Measurements from ENCODE around the gene FAM204A. TPM values are rescaled to one million over a fixed set of nuclear protein-coding genes. Genes with fewer than 3 reads are reported as not detected.

FAM204A gene
- total RNA-seq, 3 donors from 2014 or later (not counting 1 experiment from before 2014, with no cell fraction given) = 69.2 to 73.2 (median 72.7) TPM

- no peaks in the 10 kb centered on the region for H3K4me1 Mint-ChIP-seq
- TF ChIP-seq CTCF (IDR thresholded peaks at IDR 0.05) = no peak
- 94% methylated on average over 3 of the region's 3 CpGs for WGBS (ENCODE audit: insufficient coverage)
- H3K4me3 Mint-ChIP-seq = no peak overlapping the region
- no peaks in the 10 kb centered on the region for H3K36me3 Mint-ChIP-seq
- intact Hi-C loops (cut with micrococcal nuclease) = no loop called here
- H3K27me3 Mint-ChIP-seq (ENCODE audit: low read depth in 2 of 2) = peaks cover 37 to 67% of the 10 kb centered on the region in 2 donors
- H3K9me3 Mint-ChIP-seq = no peaks in the 10 kb centered on the region
- H3K4me1 ChIP-seq (ENCODE audit: control insufficient read depth, insufficient read depth, low read length) = no peaks in the 10 kb centered on the region
- no peak overlapping the region for H3K27ac Mint-ChIP-seq
- DNase-seq = no peak
- no peaks in the 10 kb centered on the region for H3K27me3 ChIP-seq (ENCODE audit: control insufficient read depth, insufficient read depth, low read length)
- no peak for ATAC-seq
- H3K4me3 ChIP-seq (ENCODE audit: low read length) = no peak overlapping the region
- H3K27ac ChIP-seq (ENCODE audit: low read length) = no peak overlapping the region
- H3K36me3 ChIP-seq (ENCODE audit: control insufficient read depth, insufficient read depth, low read length) = no peaks in the 10 kb centered on the region
- H3K9me3 ChIP-seq (ENCODE audit: control insufficient read depth, insufficient read depth, low read length) = no peaks in the 10 kb centered on the region
Observed at GRCh38 chr10:118262538-118262937, 79.6 kb downstream of the FAM204A start.

- intact Hi-C loops (cut with micrococcal nuclease) = no loop called here
- Histone ChIP-seq H3K4me3 (ENCODE audit: low read length) (no peak overlapping the region), H3K27ac (ENCODE audit: low read length) (no peak overlapping the region), H3K9me3 (ENCODE audit: control insufficient read depth, insufficient read depth, low read length) (no peaks in the 10 kb centered on the region), H3K36me3 (ENCODE audit: control insufficient read depth, insufficient read depth, low read length) (no peaks in the 10 kb centered on the region), H3K27me3 (ENCODE audit: control insufficient read depth, insufficient read depth, low read length) (peaks cover 2% of the 10 kb centered on the region), H3K4me1 (ENCODE audit: control insufficient read depth, insufficient read depth, low read length) (no peaks in the 10 kb centered on the region)
- H3K4me1 Mint-ChIP-seq = no peaks in the 10 kb centered on the region
- ATAC-seq (no peak), DNase-seq (peak in 1 of 2 donors; percentile 23)
- H3K4me3 Mint-ChIP-seq = no peak overlapping the region
- no peaks in the 10 kb centered on the region for H3K9me3 Mint-ChIP-seq
- WGBS (ENCODE audit: insufficient coverage) = 24% methylated on average over 3 of the region's 4 CpGs
- no peak for TF ChIP-seq CTCF (IDR thresholded peaks at IDR 0.05)
- H3K27me3 Mint-ChIP-seq (ENCODE audit: low read depth in 2 of 2) = peaks cover 38 to 84% of the 10 kb centered on the region in 2 donors
- H3K36me3 Mint-ChIP-seq = no peaks in the 10 kb centered on the region
- H3K27ac Mint-ChIP-seq = no peak overlapping the region
Observed at GRCh38 chr10:118259288-118259906, 82.7 kb downstream of the FAM204A start.

- peaks cover 33 to 73% of the 10 kb centered on the region in 2 donors for H3K27me3 Mint-ChIP-seq (ENCODE audit: low read depth in 2 of 2)
- no peaks in the 10 kb centered on the region for H3K36me3 Mint-ChIP-seq
- no peak overlapping the region for H3K4me3 ChIP-seq (ENCODE audit: low read length)
- H3K9me3 Mint-ChIP-seq = no peaks in the 10 kb centered on the region
- H3K9me3 ChIP-seq (ENCODE audit: control insufficient read depth, insufficient read depth, low read length) = no peaks in the 10 kb centered on the region
- H3K4me1 ChIP-seq (ENCODE audit: control insufficient read depth, insufficient read depth, low read length) = no peaks in the 10 kb centered on the region
- peaks cover 2% of the 10 kb centered on the region for H3K27me3 ChIP-seq (ENCODE audit: control insufficient read depth, insufficient read depth, low read length)
- ATAC-seq = no peak
- H3K27ac ChIP-seq (ENCODE audit: low read length) = no peak overlapping the region
- H3K27ac Mint-ChIP-seq = no peak overlapping the region
- no peak for DNase-seq
- WGBS (ENCODE audit: insufficient coverage) = 0% methylated on average over 1 of the region's 3 CpGs
- H3K4me1 Mint-ChIP-seq = no peaks in the 10 kb centered on the region
- TF ChIP-seq CTCF (IDR thresholded peaks at IDR 0.05) = no peak
- intact Hi-C loops (cut with micrococcal nuclease) = no loop called here
- H3K4me3 Mint-ChIP-seq = no peak overlapping the region
- no peaks in the 10 kb centered on the region for H3K36me3 ChIP-seq (ENCODE audit: control insufficient read depth, insufficient read depth, low read length)
Observed at GRCh38 chr10:118258285-118258684, 83.8 kb downstream of the FAM204A start.
